GM12878 (cell line): ENCODE results near the gene SCRG1. TPM values are rescaled to one million over a fixed set of nuclear protein-coding genes. Genes with fewer than 3 reads are reported as not detected.

ENCODE experiments used
- ATAC-seq: fragments of 200-7000 bp; cut with Tn5 transposase; 3 replicates; pipeline ENCODE4 v1.9.1; 2020; ENCODE audit warnings: mild to moderate bottlenecking, moderate library complexity
- BruUV-seq: library from RNA; stranded (reverse); fragments of 400-500 nt; replicated peaks from 2 replicates; lab custom pipeline; 2021; lab: Mats Ljungman, UMichigan
- CTCF ChIA-PET: fragments of 300-600 bp; sonication (Branson Sonifier 250); formaldehyde crosslinking; extraction: SDS; loops from one replicate; lab custom pipeline; 2021; ENCODE audit warnings: inconsistent platforms; lab: Yijun Ruan, JAX
- POLR2A ChIA-PET: fragments of 350-600 bp; formaldehyde crosslinking; extraction: SDS; loops from one replicate; lab custom pipeline; 2021; ENCODE audit warnings: inconsistent platforms; lab: Charles Lee
- RAD21 ChIA-PET: fragments of 300-600 bp; sonication (Branson Sonifier 250); formaldehyde crosslinking; loops from one replicate; lab custom pipeline; 2023; ENCODE audit warnings: antibody characterized with exemption; ENCODE audit not compliant: unreplicated experiment; lab: Charles Lee
- SMC1A ChIA-PET: fragments of 300-600 bp; sonication (Branson Sonifier 250); formaldehyde crosslinking; loops from one replicate; lab custom pipeline; 2023; ENCODE audit not compliant: unreplicated experiment, uncharacterized antibody; lab: Charles Lee
- DNase-seq: peaks from one replicate; pipeline ENCODE4 v3.0.0-alpha.2; 2011; ENCODE audit warnings: low read depth, low spot score
- FAIRE-seq: peaks from 3 replicates; lab custom pipeline; 2011; peaks lifted over from hg19 to GRCh38; lab: Jason Lieb, UNC
- H2AFZ ChIP-seq: 2 replicates; pipeline ENCODE4 v1.6.0; 2011; ENCODE audit warnings: low read depth, low read length, control low read depth; ENCODE audit not compliant: control insufficient read depth
- H3K27ac ChIP-seq: 2 replicates; pipeline ENCODE4 v1.5.1; 2011; ENCODE audit warnings: control low read depth; ENCODE audit not compliant: control insufficient read depth, insufficient read depth
- H3K27me3 ChIP-seq, 2 experiments: replicated peaks in 1 of 2; 2 replicates each; pipeline versions ENCODE4 v1.6.0 to v1.6.1; 2011; ENCODE audit warnings: low read length in 1 of 2; ENCODE audit not compliant: control insufficient read depth in 2 of 2, insufficient read depth in 2 of 2
- H3K36me3 ChIP-seq, 2 experiments: 2 replicates each; pipeline ENCODE4 v1.5.1; 2011; ENCODE audit warnings: low read length in 1 of 2; ENCODE audit not compliant: control insufficient read depth in 2 of 2, insufficient read depth in 2 of 2
- H3K4me1 ChIP-seq: 2 replicates; pipeline ENCODE4 v1.6.1; 2011; ENCODE audit warnings: mild to moderate bottlenecking, low read length, moderate library complexity, mixed read lengths; ENCODE audit not compliant: control insufficient read depth, insufficient read depth
- H3K4me2 ChIP-seq: 2 replicates; pipeline ENCODE4 v1.6.0; 2011; ENCODE audit warnings: control low read depth; ENCODE audit not compliant: control insufficient read depth, insufficient read depth
- H3K4me3 ChIP-seq: fragments of 200-600 bp; sonication (generic); 2 replicates; pipeline ENCODE4 v1.5.1; 2016
- H3K79me2 ChIP-seq: 2 replicates; pipeline ENCODE4 v1.6.0; 2011; ENCODE audit warnings: low read length; ENCODE audit not compliant: control insufficient read depth, insufficient read depth
- H3K9ac ChIP-seq: 2 replicates; pipeline ENCODE4 v1.8.0; 2011; ENCODE audit warnings: low read length, control low read depth, mixed read lengths; ENCODE audit not compliant: control insufficient read depth, insufficient read depth
- H3K9me3 ChIP-seq: replicated peaks from 3 replicates; pipeline ENCODE4 v1.5.1; 2011; ENCODE audit warnings: mild to moderate bottlenecking, low read length; ENCODE audit not compliant: control insufficient read depth, insufficient read depth
- H4K20me1 ChIP-seq: 2 replicates; pipeline ENCODE4 v1.6.0; 2011; ENCODE audit not compliant: control insufficient read depth, insufficient read depth
- BHLHE40 ChIP-seq, 2 experiments: fragments of 450-650 bp in 1 of 2; IDR thresholded peaks; 2 replicates each; pipeline ENCODE4 v1.6.1; 2011 to 2017; ENCODE audit warnings: low read depth in 2 of 2, borderline replicate concordance in 1 of 2, improper control_type of control experiment in 1 of 2, low read length in 1 of 2, mild to moderate bottlenecking in 1 of 2
- CBFB ChIP-seq: IDR thresholded peaks from 2 replicates; pipeline ENCODE4 v1.6.1; 2016; ENCODE audit warnings: antibody characterized with exemption, low read depth
- CREM ChIP-seq: IDR thresholded peaks from 2 replicates; pipeline ENCODE4 v1.6.1; 2014; ENCODE audit warnings: antibody characterized with exemption, low read depth
- EP300 ChIP-seq, 2 experiments: fragments of 150-350 bp in 1 of 2; IDR thresholded peaks; 2 replicates each; pipeline ENCODE4 v1.6.1; 2011 to 2012; ENCODE audit warnings: low read depth in 2 of 2, low read length in 2 of 2, borderline replicate concordance in 1 of 2, improper control_type of control experiment in 1 of 2, inconsistent platforms in 1 of 2; ENCODE audit not compliant: control insufficient read depth in 1 of 2
- HDGF ChIP-seq: fragments of 450-650 bp; IDR thresholded peaks from 2 replicates; pipeline ENCODE4 v1.6.1; 2016; ENCODE audit warnings: antibody characterized with exemption
- MEF2A ChIP-seq: IDR thresholded peaks from 2 replicates; pipeline ENCODE4 v1.6.1; 2011; ENCODE audit warnings: low read depth, mild to moderate bottlenecking, low read length, moderate library complexity; ENCODE audit not compliant: insufficient read depth
- MTA3 ChIP-seq: IDR thresholded peaks from 2 replicates; pipeline ENCODE4 v1.6.1; 2012; ENCODE audit warnings: low read length, inconsistent platforms, borderline replicate concordance
- PAX8 ChIP-seq: fragments of 450-650 bp; IDR thresholded peaks from 2 replicates; pipeline ENCODE4 v1.6.1; 2017; ENCODE audit warnings: mild to moderate bottlenecking, moderate library complexity
- SPI1 ChIP-seq: IDR thresholded peaks from 2 replicates; pipeline ENCODE4 v1.6.1; 2011; ENCODE audit warnings: low read depth, mild to moderate bottlenecking, low read length, moderate library complexity, borderline replicate concordance; ENCODE audit not compliant: insufficient read depth
- YBX1 ChIP-seq: fragments of 450-650 bp; IDR thresholded peaks from 2 replicates; pipeline ENCODE4 v1.6.1; 2016; ENCODE audit warnings: antibody characterized with exemption
- ZNF24 ChIP-seq: fragments of 450-650 bp; IDR thresholded peaks from 2 replicates; pipeline ENCODE4 v1.6.1; 2017; ENCODE audit warnings: antibody characterized with exemption, mild to moderate bottlenecking
- WGBS: methylation state at CpG from one replicate; pipeline ENCODE4 v1.1.6; 2016; ENCODE audit warnings: low lambda C conversion rate; ENCODE audit not compliant: insufficient replicate concordance, insufficient coverage; ENCODE audit errors: missing lambda C conversion rate; 5-methylcytosine and 5-hydroxymethylcytosine counted together
- in situ Hi-C: fragments of 300-500 bp; cut with MboI; formaldehyde crosslinking; loops from 9 replicates; pipeline ENCODE4 v1.14.3; 2018; ENCODE audit warnings: mixed read lengths
- intact Hi-C: fragments of 100-400 bp; cut with micrococcal nuclease; formaldehyde crosslinking; loops from one replicate; pipeline ENCODE4 v1.14.2; 2022; ENCODE audit not compliant: unreplicated experiment
- polyA plus RNA-seq, 11 experiments: library from polyadenylated mRNA; depleted of rRNA in 4 of 11; unstranded in 6 of 11; stranded (reverse) in 5 of 11; fragments of >200 nt; fragmentation: Nextera tagmentation in 4 of 11; fragmentation: Illumina TruSeq in 1 of 11; extraction: Ambion mirVana in 4 of 11; extraction: Trizol in 1 of 11; gene quantifications; 1 replicate in 1 of 11; 2 replicates in 10 of 11; pipeline versions ENCODE4 v1.2.1 to v1.2.3, GENCODE V29; 2011 to 2016; ENCODE audit warnings: inconsistent platforms in 2 of 11, missing spikeins in 2 of 11, low read depth in 1 of 11
- total RNA-seq, 4 experiments: library from RNA; depleted of rRNA in 3 of 4; stranded (reverse); fragments of >200 nt in 3 of 4; fragmentation: Illumina TruSeq in 1 of 4; extraction: Trizol in 1 of 4; gene quantifications; 2 replicates each; pipeline versions ENCODE4 v1.2.1 to v1.2.3, GENCODE V29; 2013 to 2021
- TF ChIP-seq, protein P1 (sequence below): fragments of 450-650 bp; IDR thresholded peaks from 2 replicates; pipeline ENCODE4 v1.6.1; 2017; ENCODE audit warnings: mild to moderate bottlenecking, moderate library complexity
- TF ChIP-seq, protein P2 (sequence below): IDR thresholded peaks from 2 replicates; pipeline ENCODE4 v1.6.1; 2012; ENCODE audit warnings: low read depth, low read length, improper control_type of control experiment

The SCRG1 gene
- total and polyA plus RNA-seq, 10 of the 15 experiments (the other 5 are each of a cell fraction or from before 2014, with no cell fraction given): 0.02 to 0.58 (median 0.54) TPM; not detected in 7

DNA sequence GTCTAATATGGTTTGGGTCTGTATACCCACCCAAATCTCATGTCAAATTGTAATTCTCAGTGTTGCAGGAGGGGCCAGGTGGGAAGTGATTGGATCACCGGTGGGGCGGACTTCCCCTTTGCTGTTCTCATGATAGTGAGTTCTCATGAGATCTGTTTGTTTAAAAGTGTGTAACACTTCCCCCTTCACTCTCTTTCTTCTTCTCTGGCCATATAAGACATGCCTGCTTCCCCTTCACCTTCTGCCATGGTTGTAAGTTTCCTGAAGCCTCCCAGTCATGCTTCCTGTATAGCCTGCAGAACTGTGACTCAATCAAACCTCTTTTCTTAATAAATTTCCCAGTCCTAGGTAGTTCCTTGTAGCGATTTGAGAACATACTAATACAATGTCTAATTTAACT lies 19.7 kb upstream of the SCRG1 start:
- no peak overlapping the region for H3K4me3 ChIP-seq
- SMC1A ChIA-PET: interaction anchor here (0.7 to 2.9 kb wide), 9 partner anchors 41 to 126 kb away, joined by 3 to 32 read pairs (median 4); no protein-coding TSS in a partner anchor
- no peaks in the 10 kb centered on the region for H4K20me1 ChIP-seq
- CTCF ChIA-PET: interaction anchor here (0.7 to 4.4 kb wide), 29 partner anchors 9 to 900 kb away, joined by 3 to 43 read pairs (median 5); partner anchors contain the start of gene HMGB2
- BruUV-seq: no TSS peak
- H3K9me3 ChIP-seq: no peaks in the 10 kb centered on the region
- no peaks in the 10 kb centered on the region for H3K27me3 ChIP-seq
- peak; percentile 26; the same call in 1 of the 2 replicates for TF ChIP-seq SPI1
- TF ChIP-seq MTA3: no peak
- TF ChIP-seq BHLHE40 (IDR thresholded peaks at IDR 0.05; ENCODE audit: borderline replicate concordance in 1 of 2, low read depth in 2 of 2, low read length in 1 of 2): no peak
- in situ Hi-C loops (loop anchor here (5.0 kb wide), 2 partner anchors 106 to 401 kb away; no protein-coding TSS in a partner anchor), intact Hi-C loops (loop anchor here (5.0 kb wide), 1 partner anchor 391 kb away; no protein-coding TSS in a partner anchor)
- H3K4me2 ChIP-seq: no peak overlapping the region
- H3K36me3 ChIP-seq: no peaks in the 10 kb centered on the region
- no peaks in the 10 kb centered on the region for H3K79me2 ChIP-seq
- no peak for ATAC-seq
- no peaks in the 10 kb centered on the region for H3K4me1 ChIP-seq
- no peak overlapping the region for H2AFZ ChIP-seq
- H3K27ac ChIP-seq: no peak overlapping the region
- POLR2A ChIA-PET: no interaction called here
- FAIRE-seq: no peak
- WGBS: 27% methylated on average over 3 of the region's 3 CpGs
- no peak overlapping the region for H3K9ac ChIP-seq
- RAD21 ChIA-PET: interaction anchor here (0.9 to 7.5 kb wide), 7 partner anchors 10 to 132 kb away, joined by 3 to 60 read pairs (median 3); no protein-coding TSS in a partner anchor
- no peak for DNase-seq

DNA sequence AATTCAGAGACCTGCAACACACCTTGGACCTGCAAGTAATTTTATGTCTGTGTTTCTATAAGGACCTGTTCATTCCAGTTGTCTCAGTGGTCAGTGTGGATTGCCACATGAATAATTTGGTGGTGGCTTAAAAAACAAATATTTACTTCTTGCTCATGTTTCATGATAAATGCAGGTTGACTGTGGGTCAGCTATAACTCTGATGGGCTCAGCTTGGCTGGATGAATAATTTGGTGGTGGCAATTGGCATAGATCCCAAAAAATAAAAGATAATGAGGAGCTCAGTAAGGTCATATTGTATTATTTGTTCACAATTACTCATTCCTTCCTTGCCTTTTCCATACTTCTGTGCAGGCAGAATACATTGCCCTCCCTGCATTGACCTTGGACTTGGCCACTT lies 18.9 kb upstream of the SCRG1 start:
- Histone ChIP-seq H3K36me3 (no peaks in the 10 kb centered on the region), H3K27me3 (no peaks in the 10 kb centered on the region), H3K9ac (no peak overlapping the region), H3K79me2 (no peaks in the 10 kb centered on the region), H3K4me2 (no peak overlapping the region), H3K27ac (no peak overlapping the region), H3K4me1 (no peaks in the 10 kb centered on the region), H3K4me3 (no peak overlapping the region), H3K9me3 (no peaks in the 10 kb centered on the region), H4K20me1 (no peaks in the 10 kb centered on the region), H2AFZ (no peak overlapping the region)
- ATAC-seq (no peak), DNase-seq (no peak), FAIRE-seq (no peak)
- RAD21 ChIA-PET: interaction anchor here (0.7 to 7.5 kb wide), 9 partner anchors 9 to 404 kb away, joined by 3 to 60 read pairs (median 3); no protein-coding TSS in a partner anchor
- BruUV-seq: no TSS peak
- POLR2A ChIA-PET: interaction anchor here (0.6 kb wide), 1 partner anchor 94 kb away, joined by 3 read pairs; no protein-coding TSS in a partner anchor
- SMC1A ChIA-PET: interaction anchor here (0.7 to 2.7 kb wide), 11 partner anchors 40 to 412 kb away, joined by 3 to 32 read pairs (median 4); no protein-coding TSS in a partner anchor
- in situ Hi-C loops (loop anchor here (5.0 kb wide), 2 partner anchors 106 to 401 kb away; no protein-coding TSS in a partner anchor), intact Hi-C loops (loop anchor here (1.0 to 5.0 kb wide), 4 partner anchors 99 to 404 kb away; no protein-coding TSS in a partner anchor)
- CTCF ChIA-PET: interaction anchor here (0.6 to 2.7 kb wide), 23 partner anchors 8 to 732 kb away, joined by 3 to 43 read pairs (median 5); partner anchors contain the start of genes HMGB2 and SCRG1
- TF ChIP-seq PAX8 (no peak), CREM (no peak), HDGF (no peak), EP300 (IDR thresholded peaks at IDR 0.05; ENCODE audit: borderline replicate concordance in 1 of 2, control insufficient read depth in 1 of 2, low read depth in 2 of 2, low read length in 2 of 2) (no peak), ZNF24 (no peak), MEF2A (no peak), YBX1 (no peak), CBFB (no peak)
- TF ChIP-seq, protein P1, sequence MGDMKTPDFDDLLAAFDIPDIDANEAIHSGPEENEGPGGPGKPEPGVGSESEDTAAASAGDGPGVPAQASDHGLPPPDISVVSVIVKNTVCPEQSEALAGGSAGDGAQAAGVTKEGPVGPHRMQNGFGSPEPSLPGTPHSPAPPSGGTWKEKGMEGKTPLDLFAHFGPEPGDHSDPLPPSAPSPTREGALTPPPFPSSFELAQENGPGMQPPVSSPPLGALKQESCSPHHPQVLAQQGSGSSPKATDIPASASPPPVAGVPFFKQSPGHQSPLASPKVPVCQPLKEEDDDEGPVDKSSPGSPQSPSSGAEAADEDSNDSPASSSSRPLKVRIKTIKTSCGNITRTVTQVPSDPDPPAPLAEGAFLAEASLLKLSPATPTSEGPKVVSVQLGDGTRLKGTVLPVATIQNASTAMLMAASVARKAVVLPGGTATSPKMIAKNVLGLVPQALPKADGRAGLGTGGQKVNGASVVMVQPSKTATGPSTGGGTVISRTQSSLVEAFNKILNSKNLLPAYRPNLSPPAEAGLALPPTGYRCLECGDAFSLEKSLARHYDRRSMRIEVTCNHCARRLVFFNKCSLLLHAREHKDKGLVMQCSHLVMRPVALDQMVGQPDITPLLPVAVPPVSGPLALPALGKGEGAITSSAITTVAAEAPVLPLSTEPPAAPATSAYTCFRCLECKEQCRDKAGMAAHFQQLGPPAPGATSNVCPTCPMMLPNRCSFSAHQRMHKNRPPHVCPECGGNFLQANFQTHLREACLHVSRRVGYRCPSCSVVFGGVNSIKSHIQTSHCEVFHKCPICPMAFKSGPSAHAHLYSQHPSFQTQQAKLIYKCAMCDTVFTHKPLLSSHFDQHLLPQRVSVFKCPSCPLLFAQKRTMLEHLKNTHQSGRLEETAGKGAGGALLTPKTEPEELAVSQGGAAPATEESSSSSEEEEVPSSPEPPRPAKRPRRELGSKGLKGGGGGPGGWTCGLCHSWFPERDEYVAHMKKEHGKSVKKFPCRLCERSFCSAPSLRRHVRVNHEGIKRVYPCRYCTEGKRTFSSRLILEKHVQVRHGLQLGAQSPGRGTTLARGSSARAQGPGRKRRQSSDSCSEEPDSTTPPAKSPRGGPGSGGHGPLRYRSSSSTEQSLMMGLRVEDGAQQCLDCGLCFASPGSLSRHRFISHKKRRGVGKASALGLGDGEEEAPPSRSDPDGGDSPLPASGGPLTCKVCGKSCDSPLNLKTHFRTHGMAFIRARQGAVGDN: no peak
- TF ChIP-seq, protein P2, sequence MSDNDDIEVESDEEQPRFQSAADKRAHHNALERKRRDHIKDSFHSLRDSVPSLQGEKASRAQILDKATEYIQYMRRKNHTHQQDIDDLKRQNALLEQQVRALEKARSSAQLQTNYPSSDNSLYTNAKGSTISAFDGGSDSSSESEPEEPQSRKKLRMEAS: no peak
